Head of caudate nucleus (tissue), 42 donors: ENCODE measurements around the gene ABCF3.

Experiments used
- DNase-seq, 42 donors: peaks; one replicate each; pipeline versions ENCODE4 v3.0.0 to v3.0.0-alpha.2; 2020 to 2021; ENCODE audit warnings: mixed read lengths in 7 of 42
- intact Hi-C: fragments of 100-400 bp; cut with DNase I; formaldehyde crosslinking; loops from one replicate; pipeline ENCODE4 v1.15.0; 2022

ABCF3 gene

DNA sequence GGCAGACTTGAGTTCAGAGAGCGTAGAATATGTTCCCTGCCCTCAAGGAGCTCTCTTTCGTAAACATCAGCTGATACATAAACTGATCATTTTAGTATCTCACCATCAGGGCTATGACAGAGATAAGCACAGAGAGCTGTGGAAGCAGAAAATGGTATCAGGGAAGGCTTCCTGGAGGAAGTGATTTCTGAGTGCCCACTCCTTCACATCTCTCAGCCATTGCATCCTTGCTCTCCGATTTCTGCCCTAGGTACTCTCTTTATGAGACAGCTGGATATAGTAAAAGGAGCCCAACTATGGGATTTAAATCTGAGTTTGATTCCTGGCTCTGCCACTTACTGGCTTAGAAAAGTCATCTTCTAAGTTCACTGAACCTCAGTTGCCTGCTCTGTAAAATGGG, 20.5 kb upstream of the ABCF3 start:
- intact Hi-C loops: no loop called here
- DNase-seq: no peak

DNA sequence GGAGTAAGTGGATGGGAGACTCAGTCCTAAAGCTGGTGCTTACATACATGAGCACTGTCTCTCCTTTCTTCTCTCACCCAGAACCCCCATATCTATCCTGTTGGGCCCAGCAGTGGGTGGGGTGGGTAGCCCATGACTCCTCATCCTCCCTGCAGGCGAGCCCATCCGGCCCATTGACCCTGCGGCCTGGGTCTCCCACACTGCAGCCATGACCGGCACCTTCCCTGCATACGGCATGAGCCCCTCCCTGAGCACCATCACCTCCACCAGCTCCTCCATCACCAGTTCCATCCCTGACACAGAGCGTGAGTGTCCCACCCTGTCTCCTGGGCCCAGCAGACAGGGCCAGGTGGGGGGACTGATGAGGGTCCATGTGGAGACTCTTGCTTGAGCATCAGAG, 19.3 kb upstream of the ABCF3 start:
- intact Hi-C loops: no loop called here
- DNase-seq: no peak

DNA sequence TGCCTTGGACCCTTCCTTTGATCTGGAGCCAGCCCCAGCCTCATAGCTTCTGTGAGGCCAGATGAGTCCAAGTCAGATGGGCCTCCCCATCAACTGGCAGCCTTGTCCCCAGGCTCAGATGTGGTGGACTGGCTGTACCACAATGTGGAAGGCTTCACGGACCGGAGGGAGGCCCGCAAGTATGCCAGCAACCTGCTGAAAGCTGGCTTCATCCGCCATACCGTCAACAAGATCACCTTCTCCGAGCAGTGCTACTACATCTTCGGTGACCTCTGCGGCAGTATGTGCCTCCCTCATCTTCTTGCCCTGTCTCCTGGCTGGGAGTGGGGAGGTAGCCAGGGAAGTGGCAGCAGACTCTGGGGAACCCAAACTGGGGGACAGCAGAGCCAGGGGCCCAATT, 18.2 kb upstream of the ABCF3 start:
- intact Hi-C loops: no loop called here
- no peak for DNase-seq

DNA sequence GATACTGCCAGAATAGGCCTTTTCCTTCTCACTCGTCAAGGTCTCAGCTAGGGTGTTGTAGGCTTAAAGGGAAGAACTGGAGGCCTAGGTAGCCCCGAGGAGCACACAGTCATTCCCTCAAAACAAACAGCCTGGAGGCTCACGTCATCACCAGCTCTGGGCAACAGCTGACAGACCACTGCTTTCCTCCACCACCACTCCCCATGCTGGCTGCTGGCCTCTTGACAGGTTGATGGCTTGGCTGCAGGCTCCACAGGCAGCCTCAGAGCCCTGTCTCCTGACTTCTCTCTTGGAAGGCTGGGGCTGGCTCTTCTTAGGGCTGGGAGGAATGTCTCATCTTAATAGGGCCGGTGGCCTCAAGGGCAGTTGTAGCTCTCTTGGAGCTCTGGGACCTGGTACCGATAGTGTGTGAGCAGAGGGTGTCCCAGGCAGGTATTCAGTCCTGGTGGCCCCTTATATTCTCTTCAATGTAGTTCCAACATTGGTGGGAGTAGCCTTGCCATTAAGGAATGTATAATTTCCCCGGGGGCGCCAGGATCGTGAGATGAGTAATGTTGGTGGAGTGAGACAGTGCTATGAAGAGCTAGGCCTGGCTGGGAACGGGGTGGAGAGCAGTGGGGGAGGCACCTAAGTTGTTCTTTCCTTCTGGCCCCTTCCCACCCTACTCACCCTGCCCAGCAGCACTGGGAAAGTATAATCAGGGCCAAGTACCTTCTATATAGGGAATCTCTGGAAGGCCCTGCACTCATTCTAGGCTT, 17.5 kb upstream of the ABCF3 start:
- intact Hi-C loops: no loop called here
- DNase-seq: peak in 22 of 42 donors; percentile 16 to 73 (median 44)

DNA sequence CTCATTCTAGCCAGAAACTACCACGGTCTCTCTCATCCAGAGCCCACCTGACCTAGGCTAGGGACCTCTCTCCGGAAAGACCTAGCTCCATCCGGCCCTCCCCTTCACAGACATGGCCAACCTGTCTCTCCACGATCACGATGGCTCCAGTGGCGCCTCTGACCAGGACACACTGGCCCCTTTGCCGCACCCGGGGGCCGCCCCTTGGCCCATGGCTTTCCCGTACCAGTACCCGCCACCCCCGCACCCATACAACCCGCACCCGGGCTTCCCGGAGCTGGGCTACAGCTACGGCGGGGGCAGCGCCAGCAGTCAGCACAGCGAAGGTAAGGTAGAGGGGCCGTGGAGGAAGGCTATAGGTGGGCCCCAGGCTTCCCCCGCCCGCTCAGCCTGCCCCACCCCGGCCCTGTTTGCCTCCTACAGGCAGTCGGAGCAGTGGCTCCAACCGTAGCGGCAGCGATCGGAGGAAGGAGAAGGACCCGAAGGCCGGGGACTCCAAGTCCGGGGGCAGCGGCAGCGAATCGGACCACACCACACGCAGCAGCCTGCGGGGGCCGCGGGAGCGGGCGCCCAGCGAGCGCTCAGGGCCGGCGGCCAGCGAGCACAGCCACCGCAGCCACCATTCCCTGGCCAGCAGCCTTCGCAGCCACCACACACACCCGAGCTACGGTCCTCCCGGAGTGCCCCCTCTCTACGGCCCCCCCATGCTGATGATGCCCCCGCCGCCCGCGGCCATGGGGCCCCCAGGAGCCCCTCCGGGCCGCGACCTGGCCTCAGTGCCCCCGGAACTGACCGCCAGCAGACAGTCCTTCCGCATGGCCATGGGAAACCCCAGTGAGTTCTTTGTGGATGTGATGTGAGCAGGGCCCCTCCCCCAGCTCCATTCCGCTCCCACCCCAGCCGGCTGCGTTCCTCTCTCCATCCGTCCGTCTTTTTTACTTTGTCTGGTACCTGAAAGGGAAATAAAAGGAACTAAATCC, 15.8 kb upstream of the ABCF3 start:
- no peak for DNase-seq
- intact Hi-C loops: loop anchor here (5.0 kb wide), 1 partner anchor 33 kb away; the partner anchor contains the start of gene EIF2B5

DNA sequence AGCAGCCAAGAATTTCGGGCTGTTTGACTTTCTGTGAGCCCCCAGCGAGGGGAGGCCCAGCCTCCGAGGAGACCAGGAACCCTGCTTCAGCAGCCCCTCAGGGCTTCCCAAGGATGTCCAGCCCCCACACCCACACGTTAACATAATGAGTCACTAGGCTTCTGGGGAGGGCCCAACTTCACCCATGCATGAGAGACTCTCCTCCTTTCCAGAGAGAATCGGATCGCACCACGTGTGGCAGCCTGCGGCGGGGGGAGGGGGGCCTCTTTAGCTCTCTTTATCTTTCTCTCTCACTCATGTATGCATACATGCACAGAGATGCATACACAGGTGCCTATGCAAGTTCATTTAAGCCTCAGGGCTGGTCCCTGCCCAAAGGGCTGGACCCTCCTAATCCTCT, 14.4 kb upstream of the ABCF3 start:
- intact Hi-C loops: loop anchor here (5.0 kb wide), 1 partner anchor 34 kb away; the partner anchor contains the start of gene EIF2B5

DNA sequence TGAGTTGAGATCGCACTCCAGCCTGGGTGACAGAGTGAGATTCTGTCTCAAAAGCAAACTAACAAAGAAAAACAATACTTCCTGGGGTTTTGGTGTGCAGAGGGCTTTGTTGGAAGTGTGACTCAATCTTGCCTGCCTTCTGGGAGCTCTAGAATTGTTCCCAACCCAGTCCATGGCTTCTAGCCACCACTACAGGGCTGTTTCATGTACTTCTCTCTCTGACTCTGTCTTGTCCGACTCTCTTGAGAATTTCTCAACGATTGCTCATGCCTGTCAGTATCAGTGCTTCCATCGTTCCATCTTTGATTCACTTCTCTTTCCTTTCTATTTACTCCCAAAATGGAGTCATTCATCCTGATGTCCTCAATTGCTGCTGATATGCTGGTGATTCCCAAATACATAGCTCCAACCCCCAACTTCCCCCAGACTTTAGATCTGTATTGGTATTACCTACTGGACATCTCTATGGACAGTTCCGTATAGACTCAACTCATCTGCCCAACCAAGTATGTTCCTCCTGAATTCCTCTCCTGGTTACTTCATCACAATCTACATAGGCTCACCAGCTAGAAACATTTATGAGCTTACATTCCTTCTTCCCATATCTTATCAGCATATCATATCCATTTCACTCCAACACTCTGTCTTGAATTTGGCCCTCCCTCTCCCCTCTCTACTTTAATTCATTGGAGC, 13.2 kb upstream of the ABCF3 start:
- DNase-seq: no peak
- intact Hi-C loops: loop anchor here (5.0 kb wide), 1 partner anchor 36 kb away; the partner anchor contains the start of gene EIF2B5

More for the DNA sequence above, 14.4 kb upstream of the ABCF3 start:
- DNase-seq: peak in 1 of 42 donors; percentile 44

DNA sequence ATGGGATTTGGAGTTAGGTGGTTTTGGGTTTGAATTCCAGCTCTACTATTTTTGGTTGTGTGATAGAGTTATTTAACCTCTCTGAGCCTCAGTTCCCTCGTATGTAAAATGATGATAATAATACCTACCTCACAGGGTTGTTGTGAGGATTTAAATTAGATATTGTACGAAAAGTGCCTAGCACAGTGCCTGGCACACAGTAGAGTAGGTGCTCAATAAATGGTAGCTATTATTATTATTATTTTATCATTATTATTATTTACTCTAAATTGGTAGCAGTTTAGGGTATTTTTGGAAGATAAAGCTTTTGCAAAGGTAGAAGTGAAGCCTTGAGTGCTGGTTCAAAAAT, 12.7 kb upstream of the ABCF3 start:
- no peak for DNase-seq

DNA sequence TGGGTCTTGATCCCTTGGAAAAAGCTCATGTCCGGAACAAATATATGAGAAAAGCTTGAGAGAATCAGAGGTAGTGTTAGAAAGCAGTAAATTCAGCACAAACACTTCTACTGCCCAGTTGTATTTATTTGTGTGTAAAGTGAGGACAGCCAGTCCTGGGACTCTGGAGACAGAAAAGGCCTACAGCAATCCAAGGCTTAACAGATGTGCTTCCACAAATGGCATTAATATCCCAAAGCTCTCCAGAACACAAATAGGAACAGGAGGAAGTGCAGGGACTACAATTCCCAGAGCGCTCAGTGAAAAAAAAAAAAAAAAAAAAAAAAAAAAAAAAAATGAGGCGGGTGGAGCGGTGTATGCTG, 11.7 kb upstream of the ABCF3 start:
- DNase-seq: no peak
- intact Hi-C loops: loop anchor here (5.0 kb wide), 1 partner anchor 37 kb away; the partner anchor contains the start of gene EIF2B5

More for the DNA sequence above, 12.7 kb upstream of the ABCF3 start:
- intact Hi-C loops: loop anchor here (5.0 kb wide), 1 partner anchor 36 kb away; the partner anchor contains the start of gene EIF2B5

DNA sequence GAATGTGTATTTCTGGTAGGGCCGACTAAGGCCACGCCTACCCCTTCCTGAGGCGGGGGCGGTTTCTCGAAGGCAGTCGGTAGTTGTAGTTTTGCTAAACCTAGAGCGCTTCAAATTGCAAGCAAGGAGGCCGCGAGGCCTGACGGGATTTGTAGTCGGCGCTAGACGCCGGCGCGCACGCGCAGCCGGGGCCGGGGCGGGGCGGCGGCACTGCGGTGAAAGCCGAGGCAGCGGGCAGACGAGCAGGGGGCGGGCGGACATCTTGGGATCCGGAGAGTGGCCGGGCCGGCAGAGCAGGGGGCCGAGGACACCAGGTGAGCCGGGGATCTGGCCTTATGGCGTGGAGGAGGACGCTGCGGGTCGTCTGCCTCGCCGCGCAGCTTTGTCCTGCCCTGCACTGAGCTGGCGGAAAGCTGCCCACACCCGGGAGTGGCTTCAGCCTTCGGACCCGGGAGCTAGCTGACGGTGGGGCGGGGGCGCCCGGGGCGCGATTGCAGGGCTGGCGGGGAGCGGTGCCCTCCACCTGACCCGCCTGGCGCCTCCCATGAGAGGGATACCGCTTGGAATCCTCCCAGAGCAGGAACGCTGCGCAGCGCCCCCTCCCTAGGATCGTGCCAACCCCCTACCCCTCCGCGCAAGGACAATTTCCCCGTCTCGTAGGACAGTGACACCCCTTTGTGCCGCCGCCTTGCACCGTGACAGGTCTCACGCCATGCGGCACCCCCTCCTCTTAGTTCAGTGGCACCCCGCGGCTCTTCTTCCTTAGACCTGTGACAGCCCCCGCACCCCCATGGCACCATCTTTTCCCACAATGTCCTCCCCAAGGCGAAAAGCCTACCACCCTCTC, 11.1 kb upstream of the ABCF3 start, which contains the start of gene AP2M1:
TSS of gene AP2M1 (plus strand) at position 210 of the 847 bp plus-strand sequence. CDS start 2,139 bp downstream, outside the sequence.
- DNase-seq: peak; percentile 97 to 100 (median 99)
- intact Hi-C loops: loop anchor here (5.0 kb wide), 1 partner anchor 38 kb away; the partner anchor contains the start of gene EIF2B5

DNA sequence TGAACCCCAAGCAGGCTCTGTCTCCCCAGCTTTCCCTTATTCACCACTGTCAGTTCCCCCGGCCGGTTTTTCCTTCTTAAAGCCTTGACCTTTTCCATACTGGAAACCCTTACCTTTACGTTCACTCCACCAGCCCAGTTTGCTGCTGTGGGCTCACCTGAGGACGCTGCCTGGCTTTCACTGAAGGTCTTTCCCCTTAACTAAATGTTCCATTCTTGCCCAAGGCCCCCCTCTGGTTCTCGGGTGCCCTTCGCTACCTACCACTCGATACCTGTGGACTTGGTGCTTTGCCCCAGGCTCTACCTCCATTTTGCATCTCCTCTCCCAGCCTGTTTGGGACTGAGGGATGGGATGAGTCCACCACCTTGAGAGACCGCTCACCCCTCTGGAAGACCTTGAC, 10.5 kb upstream of the ABCF3 start:
- intact Hi-C loops: no loop called here
- DNase-seq: no peak

DNA sequence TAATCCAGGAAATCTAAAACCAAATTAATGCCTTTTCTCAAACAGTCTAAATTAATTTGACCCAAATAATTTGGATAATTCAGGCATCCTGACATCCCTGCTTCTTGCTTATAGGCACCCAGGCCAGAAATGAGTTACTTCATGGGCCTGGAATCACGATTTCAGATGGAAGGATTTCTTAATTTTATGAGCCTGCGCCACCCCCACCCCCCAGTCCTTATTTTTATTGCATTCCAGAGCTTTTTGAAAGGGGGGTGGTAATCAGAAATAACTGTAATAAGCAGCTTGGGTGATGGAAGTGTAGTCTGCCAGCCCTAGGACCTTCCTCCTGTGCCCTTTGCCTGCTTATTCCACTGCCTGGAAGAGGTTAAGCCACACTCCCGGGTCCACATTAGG, 10.0 kb upstream of the ABCF3 start:
- intact Hi-C loops: no loop called here
- DNase-seq: no peak

DNA sequence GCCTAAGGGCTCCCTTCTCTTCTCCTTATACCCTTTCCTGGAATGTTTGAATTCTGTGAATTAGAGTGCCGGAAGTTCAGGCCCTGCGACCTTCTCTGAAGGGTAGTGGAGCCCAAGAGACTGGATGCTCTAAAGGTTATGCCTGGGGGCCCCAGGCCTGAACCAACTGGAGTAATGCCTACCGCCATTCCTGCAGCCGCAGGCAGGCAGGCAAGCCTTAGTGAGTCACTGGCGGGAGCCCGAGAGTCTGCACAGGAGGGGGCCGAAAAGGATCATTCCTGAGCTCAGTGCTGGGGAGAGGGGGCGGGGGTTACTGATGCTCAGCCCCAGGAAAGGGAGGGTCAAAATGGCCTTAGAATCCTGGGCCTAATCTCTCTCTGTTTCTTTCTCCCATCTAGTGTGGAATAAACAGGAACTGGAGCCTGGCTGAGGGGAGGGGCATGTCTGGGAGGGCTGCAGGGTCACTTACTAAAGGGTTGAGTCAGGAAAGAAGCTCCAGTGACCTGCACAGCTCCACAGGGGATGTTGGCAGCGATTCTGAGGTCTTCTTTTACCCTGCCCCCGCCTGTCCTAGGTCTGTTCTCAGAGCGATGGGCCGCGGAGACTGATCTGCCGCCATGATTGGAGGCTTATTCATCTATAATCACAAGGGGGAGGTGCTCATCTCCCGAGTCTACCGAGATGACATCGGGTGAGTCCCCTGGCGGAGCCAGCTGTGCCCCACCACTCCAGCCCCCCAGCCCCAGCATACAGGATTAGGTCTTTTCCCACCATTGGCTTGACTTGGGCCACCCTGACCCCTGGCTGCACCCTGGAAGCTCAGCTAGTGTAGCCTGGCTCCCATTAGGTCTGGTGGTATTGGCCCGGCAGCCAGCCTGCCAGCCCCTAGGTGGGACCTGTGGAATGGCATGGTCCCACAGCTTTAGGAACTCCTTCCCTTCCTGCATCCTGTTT, 9.3 kb upstream of the ABCF3 start:
- intact Hi-C loops: no loop called here
- DNase-seq: peak in 40 of 42 donors; percentile 30 to 86 (median 57)

DNA sequence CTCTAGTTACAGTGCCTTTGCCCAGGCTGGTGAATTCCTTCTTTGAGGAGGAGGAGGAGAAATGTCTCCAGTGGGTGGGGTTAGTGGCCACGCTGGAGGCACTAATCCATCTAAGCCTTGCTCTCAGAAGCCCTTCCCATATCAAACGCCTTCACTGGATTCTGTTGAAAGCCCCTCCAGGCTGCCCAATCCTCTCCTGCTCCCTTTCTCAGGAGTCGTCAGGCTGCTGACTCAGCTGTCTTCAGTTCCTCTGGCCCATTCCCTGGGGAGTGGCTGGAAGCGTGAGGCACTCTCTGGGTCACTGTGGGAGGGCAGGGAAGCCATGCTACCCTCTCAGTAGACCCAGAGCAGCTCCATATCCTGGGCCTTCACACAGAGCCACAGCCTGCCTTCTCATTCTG, 8.7 kb upstream of the ABCF3 start:
- intact Hi-C loops: no loop called here
- DNase-seq: no peak

DNA sequence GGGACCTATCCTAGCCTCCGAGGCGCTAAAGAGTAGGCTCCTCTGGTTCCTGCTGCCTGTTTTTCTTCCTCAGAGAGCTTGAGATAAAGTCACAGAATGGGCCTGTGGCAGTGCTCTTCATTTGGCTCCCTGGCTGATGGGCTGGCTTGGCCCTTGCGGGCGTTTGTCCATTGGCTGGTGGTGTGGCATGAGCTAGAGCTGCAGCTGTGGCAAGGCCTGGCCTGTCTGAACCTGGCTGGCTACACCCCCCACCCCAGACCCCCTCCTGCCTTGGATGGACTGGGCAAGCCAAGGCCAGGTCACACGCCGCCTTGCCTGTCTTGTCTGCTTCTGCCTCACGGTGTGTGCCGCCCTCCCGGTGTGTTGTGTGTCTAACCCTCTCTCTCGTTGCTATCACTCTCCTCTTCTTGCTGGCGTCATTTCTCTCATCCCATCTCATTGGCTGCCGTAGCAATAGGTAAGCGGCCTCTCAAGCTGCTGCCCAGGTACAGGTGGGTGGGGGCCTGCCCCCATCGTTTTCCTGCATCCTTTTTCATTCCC, 8.2 kb upstream of the ABCF3 start:
- intact Hi-C loops: no loop called here
- DNase-seq: no peak

DNA sequence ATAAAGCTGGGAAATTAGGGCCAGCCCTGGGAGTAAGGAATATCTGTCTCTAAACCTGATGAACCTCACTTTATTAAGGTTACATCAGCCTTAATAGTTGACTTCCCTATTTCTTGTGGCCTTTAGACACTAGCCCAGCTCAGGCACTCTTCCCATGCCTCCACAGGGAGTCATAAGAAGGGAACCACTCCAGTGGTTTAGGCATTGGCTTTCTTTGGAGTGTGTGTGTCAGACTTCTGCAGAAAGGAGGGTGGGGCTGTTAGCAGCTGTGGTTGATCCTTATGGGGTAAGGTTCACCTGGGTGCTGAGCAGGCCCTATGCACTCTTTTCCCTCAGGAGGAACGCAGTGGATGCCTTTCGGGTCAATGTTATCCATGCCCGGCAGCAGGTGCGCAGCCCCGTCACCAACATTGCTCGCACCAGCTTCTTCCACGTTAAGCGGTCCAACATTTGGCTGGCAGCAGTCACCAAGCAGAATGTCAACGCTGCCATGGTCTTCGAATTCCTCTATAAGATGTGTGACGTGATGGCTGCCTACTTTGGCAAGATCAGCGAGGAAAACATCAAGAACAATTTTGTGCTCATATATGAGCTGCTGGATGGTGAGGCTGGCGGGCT, 7.4 kb upstream of the ABCF3 start:
- no peak for DNase-seq
- intact Hi-C loops: no loop called here
